ACHN (cell line): Measurements from ENCODE around the gene ARIH1.
A peak's percentile ranks its signal among the peaks of the same experiment; 100 is the strongest.
"Not testable (repeated sequence)": the region's sequence is repeated elsewhere in the genome, so short reads cannot be mapped to it uniquely, and the experiment has no call there.

Experiments
- DNase-seq: peaks from one replicate; pipeline ENCODE4 v3.0.0-alpha.2; 2015
- in situ Hi-C: cut with HindIII; loops from 2 replicates; pipeline ENCODE4 v1.10.0; 2017; ENCODE audit warnings: low sequenced_read_pairs, low pct_ligation_motif_present, low pct_unique_long_range_greater_than_20kb

ARIH1 gene

DNA sequence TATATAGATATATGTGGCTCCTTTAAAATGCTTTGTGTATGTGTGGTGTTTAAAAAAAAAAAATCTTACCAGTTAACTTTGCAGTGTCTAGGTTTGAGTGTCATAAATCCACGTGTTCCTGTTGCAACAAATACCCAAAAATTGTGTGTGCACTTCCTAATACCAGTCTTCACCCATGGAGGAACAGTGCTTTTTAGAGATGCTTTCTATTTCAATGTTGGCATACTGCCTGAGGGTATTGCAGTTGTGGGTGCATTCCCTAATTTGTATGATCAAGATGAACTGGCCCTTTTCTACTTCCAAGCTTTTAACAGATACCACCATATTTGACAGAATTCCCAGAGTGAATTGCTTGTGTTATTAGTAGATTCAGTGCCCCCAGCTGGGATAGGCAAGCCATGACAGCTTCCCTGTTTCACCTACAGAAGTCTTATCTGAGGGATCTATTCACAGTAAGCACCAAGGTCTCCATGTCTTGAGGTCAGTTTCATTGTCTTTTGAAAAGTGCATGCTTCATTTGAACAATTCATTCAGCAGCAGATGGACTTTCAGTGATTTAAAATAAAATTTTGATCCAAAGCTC is 111.4 kb downstream of the ARIH1 start:
- DNase-seq = peak; percentile 30
- in situ Hi-C loops = no loop called here

DNA sequence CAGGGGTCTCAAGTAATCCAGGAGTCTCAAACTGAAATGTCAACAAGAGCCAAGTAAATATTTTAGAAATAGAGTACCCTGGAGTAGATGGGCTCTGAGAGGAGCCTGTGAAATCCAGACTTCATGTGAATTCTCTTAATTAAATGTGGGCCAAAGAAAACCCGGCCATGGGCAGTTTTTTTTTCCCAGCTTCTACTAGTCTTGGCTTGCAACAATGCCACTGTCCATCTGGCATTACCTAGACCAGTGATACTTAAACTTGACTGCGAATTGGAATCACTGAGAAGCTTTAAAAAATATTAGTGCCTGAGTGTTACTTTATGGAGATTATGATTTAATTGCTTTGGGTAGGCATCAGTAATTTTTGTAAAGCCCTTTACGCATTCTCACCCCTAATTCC is 114.0 kb downstream of the ARIH1 start:
- in situ Hi-C loops = no loop called here
- no peak for DNase-seq

DNA sequence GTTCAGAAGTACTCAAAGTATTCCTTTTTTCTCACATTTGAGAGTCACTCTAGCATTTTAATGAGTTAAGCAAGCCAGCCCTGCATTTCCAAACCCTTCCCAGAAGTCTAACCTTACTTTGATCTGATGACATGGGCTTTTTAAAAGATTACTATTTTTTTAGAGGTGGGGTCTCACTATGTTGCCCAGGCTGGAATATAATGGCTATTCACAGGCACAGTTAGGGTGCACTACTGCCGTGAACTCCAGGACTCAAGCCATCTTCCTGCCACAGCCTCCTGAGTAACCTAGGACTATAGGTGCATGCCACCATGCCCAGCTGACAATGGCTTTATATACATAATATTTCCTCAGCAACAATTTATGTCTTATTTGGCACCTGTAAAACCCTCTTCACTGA is 116.3 kb downstream of the ARIH1 start:
- DNase-seq = no peak
- in situ Hi-C loops = no loop called here

DNA sequence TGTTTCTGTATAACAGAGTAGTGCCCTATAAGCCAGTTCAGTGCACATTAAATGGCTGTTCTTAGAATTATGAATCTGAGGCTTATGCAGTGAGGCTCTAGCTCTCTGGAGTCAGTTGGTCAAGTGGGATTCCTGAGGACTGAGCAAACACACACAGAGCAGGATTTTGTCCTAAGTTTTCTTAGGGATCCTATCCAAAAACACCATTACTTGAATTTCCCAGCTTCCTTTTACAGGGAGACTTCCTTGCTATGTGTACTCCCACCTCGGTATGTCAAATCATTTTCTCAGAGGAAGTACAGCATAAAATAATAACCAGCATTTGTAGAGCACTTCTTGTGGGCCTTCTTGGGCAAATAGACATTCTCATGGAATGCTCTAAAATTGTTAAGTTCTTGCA is 117.2 kb downstream of the ARIH1 start:
- in situ Hi-C loops = no loop called here
- no peak for DNase-seq

DNA sequence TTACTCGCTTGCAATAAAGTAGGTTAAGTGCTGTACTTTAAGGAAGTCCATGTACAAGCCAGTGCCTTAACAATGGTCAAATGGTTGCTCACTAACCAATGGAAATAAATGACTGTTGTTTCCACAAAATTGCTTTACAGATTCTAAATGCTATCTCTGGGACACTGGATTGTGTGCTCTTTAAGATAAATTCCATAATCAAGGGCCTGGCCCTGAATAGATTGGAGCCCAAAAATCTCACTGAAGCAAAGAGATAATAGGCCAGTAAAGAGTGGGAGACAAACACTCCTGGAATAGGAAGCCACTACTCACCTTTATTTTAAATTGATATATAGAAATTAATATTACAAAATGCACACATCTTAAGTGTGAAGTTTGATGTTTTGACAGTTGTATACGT is 118.0 kb downstream of the ARIH1 start:
- in situ Hi-C loops = no loop called here
- DNase-seq = no peak

DNA sequence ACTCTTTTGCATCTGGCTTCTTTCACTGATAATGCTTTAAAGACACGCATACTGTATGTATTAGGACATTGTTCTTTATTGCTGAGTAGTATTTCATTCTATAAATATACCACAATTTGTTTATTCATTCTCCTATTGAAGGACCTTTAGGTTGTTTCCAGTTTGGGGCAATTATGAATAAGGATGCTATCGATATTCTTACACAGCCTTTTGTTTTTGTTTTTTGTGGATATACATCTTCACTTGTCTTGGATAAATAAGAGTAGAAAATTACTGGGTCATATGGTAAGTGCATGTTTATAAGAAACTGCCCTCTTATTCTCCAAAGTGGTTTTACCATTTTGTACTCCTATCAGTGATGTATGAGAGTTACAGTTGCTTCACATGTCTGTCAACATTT is 118.5 kb downstream of the ARIH1 start:
- in situ Hi-C loops = no loop called here

DNA sequence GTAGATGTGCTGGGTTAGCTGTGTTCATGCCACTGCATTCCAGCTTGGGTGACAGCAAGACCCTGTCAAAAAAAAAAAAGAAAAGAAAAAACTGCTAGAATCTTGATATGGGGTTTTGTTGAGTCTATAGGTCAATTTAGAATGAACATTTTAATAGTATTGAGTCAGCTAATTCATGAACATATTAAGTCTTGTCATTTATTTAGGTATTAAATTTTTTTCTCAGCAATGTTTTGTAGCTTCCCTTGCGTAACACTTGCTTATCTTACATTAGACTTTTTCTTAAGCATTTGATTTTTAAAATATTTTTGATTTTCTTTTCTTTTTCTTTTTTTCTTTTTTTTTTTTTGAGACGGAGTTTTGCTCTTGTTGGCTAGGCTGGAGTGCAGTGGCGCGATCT is 119.7 kb downstream of the ARIH1 start:
- DNase-seq = no peak
- in situ Hi-C loops = no loop called here

More for the DNA sequence above, 118.5 kb downstream of the ARIH1 start:
- DNase-seq = no peak

DNA sequence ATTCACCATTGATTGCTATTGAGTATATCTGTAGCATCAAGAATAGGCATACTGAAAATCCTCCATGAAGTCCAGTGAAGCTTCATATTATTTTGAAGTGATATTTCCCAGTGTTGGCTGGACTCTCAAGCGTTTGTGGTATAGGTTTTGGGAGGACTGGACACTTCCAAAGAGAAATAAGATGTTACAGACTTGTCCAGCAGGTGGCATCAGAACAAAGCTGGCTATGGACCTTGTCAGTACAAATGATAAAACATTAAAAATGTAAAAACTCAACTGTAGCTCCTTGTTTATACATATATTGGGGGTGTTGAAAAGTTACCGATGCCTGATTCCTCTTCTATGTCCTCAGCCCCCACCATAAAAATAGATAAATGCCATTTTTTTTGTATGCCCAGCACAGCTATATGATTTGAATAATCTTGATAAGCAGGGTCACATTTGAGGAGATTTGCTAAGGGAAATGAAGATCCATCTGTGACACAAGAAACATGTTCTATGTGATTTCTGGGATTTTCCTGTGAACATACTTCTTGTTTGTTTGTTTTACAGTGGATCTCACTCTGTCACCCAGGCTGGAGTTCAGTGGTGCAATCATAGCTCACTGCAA is 125.8 kb downstream of the ARIH1 start:
- peak; percentile 53 for DNase-seq
- in situ Hi-C loops = no loop called here

DNA sequence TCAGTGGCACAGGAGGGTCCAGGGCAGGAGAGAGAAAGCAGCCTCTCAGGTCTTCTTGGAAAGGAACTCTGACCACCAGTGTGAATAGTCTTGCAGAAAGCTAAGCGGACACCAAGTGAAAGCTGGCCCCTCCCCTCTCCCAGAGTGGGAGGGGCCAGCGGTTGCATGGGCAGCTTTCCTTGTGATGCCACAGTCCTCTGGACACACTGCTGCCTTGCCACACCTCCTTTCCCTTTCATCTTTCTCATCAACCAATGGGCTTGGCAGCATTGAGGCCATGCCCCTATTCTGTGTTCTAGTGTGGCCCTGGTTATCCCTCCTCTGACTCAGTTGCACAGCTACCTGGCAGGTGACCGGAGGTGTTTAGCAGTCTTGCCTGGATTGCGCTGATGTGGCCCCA is 130.7 kb downstream of the ARIH1 start:
- DNase-seq = no peak
- in situ Hi-C loops = no loop called here

DNA sequence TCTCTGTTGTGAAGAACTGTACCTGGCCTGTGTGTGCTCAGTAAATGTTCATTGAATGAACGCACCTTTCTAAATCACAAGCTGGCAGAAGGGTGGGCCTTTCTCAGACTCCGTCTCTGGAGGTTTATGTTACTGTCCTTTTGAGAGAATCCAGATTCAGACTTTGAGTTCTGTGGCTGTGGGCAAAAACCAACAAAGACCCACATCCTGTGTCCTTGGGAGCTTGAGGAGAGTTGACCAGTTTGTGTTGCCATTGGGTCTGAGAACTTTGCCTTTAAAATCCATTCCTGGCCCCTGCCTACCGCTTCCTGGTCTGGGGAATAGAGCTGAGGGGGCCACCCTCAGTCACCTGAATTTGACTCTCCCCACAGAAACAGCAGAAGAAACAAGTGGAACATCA is 134.0 kb downstream of the ARIH1 start:
- in situ Hi-C loops, DNase-seq: not testable (repeated sequence)

DNA sequence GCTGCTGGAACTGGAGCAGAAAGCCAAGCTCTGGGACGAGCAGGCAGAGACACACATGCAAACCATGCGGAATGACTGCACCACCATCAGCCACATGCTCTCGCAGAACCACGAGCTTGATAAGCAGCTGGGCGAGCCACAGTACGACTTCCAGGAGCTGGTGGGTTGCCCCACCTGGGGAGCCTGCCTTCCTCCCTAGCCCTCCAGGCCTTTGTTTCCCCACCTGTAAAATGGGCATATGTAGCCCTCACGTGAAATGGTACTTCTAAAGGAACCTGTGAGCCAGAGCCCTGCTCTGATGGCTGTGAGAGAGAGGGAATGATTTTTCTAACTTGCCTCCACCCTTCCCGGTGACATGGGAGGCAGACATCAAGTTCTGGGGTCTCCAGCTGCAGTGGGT is 135.7 kb downstream of the ARIH1 start:
- no peak for DNase-seq
- in situ Hi-C loops = no loop called here

DNA sequence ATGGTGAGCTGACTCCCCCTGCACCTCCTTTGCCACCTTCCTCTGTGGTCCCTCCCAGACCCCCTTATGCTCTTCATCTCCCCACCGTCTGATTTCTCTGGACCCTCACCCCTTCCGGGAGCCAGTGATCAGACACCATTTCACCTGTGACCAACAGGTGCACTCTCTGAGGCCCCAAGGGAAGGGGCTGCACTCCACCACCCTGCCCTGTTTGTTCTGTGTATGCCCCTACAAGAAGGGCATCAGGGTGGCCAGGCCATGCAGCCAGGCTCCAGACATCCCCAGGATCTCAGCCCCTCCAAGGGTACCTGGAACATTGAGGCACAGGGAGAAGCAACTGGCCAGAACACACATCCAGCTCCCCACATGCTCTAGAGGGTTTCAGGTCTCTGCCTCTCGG is 138.2 kb downstream of the ARIH1 start:
- in situ Hi-C loops = not testable (repeated sequence)

DNA sequence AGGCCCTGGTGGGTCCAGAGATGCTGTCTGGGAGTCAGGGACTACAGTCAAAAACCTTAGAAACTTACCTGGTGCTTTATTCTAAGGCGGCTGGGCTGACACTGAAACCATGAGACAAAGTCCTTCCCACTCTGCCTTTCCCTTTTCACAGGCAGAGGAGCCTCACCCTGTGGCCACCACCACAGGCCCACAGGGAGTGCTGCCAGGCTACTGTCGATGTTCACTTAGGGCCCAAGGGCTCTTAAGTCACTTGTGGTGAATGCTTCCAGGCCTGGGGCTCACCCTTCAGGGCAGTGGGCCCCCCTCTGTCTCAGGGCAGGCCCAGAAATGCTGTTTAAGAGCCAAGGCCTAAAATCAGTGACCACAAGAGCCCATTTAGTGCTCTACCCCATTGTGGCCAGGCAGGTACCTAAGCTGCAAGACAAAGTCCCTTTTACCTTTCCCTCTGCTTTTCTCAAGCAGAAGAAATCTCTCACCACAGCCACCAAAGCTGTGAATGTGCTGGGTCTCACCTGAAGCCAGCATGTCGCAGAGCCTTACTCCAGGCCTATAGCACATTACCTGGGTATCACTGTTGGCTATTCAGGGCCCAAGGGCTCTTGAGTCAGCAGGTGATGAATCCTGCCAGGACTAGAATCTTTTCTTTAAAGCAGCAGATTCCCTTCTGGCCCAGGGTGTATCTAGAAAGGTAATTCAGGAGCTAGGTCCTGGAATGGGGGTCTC is 140.8 kb downstream of the ARIH1 start:
- no peak for DNase-seq
- in situ Hi-C loops = no loop called here

More for the DNA sequence above, 138.2 kb downstream of the ARIH1 start:
- DNase-seq = not testable (repeated sequence)

DNA sequence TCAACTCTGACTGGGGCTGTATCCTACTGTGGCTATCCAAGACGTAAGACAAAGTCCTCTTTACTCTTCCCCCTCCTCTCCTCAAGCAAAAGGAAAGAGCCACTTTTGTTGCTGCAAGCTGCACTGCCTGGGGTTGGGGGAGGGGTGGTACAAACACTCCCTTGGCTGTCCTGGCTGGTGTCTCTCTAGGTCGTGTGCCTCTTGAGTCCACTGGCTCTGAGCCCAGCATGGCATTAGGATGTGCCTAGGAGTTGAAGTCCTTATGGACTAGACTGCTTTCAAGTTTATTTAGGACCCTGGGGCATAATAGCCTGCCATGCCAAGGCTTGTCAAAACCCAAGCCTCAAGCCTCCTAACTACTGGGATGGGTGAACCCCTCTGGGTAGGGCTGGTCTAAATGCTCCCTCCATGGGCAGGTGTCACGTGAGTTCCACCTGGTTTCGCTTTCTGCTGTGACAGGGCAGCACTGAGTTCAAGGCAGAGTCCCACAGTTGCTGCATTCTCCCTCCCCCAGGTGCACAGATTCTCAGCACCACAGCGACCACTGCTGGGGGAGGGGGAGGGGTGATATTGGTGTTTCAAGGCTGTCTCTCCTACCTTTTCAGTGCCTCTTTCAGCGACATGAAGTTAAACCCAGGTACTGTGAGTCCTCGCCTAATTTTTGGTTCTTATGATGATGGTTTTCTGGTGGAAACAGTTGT is 141.6 kb downstream of the ARIH1 start:
- DNase-seq, in situ Hi-C loops: not testable (repeated sequence)

DNA sequence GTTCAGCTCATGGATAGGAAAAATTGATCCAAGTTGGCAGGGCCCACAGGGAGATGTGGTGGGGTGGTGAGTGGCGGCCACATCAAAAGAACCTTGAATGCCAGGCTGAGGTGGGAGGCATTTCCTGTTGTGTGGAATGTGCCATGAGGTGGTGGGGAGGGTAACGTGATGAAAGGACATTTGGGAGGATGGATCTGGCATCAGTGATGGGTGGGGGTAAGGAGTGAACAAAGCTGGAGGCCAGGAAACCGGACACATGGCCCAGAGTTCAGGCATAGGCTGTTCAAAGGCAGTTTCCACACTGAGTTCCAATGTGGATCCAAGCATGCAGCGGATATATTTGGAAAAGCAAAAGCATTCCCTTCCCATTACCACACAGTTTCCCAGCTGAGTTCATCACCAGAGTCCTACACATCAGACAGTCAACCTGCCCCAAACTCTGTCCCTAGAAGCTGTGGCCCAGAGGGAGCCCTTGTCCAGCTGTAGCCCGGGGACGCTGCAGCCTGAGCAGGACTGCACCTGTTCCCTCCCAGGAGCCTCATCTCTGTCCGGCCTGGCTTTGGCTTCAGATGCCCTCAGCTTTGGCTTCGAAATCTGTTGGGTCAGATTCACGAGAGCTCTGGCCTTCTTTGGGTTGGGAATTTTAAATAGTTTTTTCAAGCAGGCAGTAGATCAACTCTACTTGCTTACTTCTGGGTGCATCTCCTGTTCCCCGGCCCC is 142.5 kb downstream of the ARIH1 start:
- no peak for DNase-seq
- in situ Hi-C loops = no loop called here

DNA sequence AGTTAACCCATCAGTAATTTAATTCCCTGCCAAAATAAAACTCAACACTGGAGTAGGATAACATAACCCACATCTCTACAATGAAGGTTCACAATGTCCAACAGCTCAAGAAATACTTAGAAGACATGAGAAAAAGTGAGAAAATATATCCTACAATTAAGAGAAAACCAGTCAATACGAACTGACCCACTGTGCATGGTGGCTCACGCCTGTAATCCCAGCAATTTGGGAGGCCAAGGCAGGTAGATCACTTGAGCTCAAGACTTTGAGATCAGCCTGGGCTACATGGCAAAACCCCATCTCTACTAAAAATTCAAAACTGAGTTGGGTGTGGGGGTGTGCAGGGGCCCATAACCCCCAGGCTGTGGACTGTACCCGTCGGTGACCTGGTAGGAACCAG is 149.7 kb downstream of the ARIH1 start:
- in situ Hi-C loops, DNase-seq: not testable (repeated sequence)

DNA sequence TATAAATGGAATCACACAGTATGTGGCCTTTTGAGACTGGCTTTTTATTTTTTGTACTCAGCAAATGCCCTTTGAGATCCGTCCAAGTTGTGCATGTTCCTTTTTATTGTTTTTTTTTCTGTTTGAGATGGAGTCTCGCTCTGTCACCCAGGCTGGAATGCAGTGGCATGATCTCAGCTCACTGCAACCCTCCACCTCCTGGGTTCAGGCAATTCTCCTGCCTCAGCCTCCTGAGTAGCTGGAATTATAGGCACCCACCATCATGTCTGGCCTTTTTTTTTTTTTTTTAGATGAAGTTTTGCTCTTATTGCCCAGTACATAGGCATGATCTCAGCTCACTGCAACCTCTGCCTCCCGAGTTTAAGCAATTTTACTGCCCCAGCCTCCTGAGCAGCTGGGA is 152.0 kb downstream of the ARIH1 start:
- in situ Hi-C loops, DNase-seq: not testable (repeated sequence)

DNA sequence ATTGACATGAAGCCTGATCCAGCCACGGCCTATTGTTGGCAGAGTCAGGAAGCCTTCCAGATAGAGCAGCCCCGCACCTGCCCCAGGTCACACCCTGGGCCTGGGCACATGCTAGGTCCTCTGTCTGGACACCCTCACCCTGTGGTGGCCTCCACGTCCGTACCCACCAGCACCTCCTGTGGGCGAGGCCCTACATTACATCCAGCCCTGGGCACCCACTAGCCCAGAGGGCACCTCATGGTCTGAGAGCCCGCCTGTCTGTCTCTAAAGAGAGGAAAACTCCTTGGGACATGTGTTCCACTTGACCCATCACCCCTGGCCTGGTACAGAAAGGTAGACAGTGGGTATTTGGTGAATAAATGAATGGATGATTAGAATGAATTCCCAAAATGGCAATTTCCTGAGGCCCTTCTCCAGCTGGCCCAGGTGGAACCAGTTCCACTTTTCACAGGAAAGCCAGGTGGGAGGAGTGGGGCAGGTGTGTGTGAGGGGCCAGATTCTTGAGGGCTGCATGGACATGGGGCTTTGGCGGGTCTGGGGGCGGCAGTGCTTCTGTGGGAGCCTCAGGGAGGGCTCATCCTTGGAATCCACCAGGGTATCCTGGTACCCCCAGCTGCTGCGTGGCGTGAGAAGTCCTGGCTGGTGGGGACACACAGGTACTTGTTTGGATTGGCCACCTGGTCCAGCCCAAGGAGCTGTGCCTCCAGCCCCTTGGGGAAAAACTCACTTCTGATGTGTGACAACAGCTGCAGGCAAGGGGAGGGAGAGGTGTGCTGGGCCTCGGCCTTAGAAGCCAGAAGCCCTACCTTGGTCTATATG is 154.3 kb downstream of the ARIH1 start:
- in situ Hi-C loops = not testable (repeated sequence)
- DNase-seq = peak; percentile 8
